ENCODE measurements around the gene LPP.

DNA sequence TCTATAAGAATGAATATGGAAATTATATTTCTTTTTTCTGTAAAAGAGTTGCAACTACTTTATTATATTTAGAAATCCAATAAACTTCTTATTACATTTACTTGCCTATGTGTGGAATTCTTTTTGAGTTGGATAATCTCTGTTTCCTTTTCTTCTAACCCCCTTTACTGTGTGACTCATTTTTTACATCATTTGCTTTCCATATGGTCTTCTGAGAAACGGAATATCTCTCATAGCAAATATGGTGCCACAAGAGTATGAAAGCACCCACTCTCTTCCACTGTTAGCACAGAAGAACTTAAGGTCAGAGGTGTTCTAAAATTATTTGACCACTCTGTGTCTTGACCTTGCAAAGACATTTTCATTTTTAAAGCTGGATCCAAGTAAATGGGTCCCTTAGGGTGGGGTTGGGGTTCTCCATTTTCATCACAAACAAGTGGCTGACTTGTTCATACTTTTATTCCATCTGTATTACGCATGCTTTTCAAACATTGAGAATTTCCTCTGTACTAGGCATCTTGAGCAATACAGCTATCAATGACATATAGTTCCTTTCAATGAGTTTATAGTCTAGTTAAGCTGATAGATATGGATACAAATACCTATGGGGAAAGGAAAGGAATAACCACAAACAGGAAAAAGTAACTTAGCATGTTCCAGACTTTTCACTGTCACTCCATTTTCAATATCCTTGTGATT lies 736.8 kb downstream of the LPP start:
- TF ChIP-seq, protein P1, sequence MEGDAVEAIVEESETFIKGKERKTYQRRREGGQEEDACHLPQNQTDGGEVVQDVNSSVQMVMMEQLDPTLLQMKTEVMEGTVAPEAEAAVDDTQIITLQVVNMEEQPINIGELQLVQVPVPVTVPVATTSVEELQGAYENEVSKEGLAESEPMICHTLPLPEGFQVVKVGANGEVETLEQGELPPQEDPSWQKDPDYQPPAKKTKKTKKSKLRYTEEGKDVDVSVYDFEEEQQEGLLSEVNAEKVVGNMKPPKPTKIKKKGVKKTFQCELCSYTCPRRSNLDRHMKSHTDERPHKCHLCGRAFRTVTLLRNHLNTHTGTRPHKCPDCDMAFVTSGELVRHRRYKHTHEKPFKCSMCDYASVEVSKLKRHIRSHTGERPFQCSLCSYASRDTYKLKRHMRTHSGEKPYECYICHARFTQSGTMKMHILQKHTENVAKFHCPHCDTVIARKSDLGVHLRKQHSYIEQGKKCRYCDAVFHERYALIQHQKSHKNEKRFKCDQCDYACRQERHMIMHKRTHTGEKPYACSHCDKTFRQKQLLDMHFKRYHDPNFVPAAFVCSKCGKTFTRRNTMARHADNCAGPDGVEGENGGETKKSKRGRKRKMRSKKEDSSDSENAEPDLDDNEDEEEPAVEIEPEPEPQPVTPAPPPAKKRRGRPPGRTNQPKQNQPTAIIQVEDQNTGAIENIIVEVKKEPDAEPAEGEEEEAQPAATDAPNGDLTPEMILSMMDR (IDR thresholded peaks at IDR 0.05; ENCODE audit: insufficient read depth, low read depth, low read length): no peak
- no peak for TF ChIP-seq EZH2 (IDR thresholded peaks at IDR 0.05; ENCODE audit: insufficient read depth, low read length)
